Panc1 (cell line): Measurements from ENCODE around the gene CEP97.
"Not testable (repeated sequence)": the region's sequence is repeated elsewhere in the genome, so short reads cannot be mapped to it uniquely, and the experiment has no call there.

ENCODE experiments used
- CTCF ChIP-seq: fragments of 450-650 bp; IDR thresholded peaks from 2 replicates; pipeline ENCODE4 v1.5.1; 2017; ENCODE audit warnings: mild to moderate bottlenecking
- POLR2AphosphoS5 ChIP-seq: IDR thresholded peaks from 2 replicates; pipeline ENCODE4 v1.6.1; 2012; ENCODE audit warnings: mild to moderate bottlenecking, low read depth, low read length, moderate library complexity
- REST ChIP-seq, 2 experiments: IDR thresholded peaks; 2 replicates each; pipeline ENCODE4 v1.6.1; 2011 to 2012; ENCODE audit warnings: low read depth in 2 of 2, control low read depth in 1 of 2, low read length in 1 of 2, mild to moderate bottlenecking in 1 of 2, moderate library complexity in 1 of 2; ENCODE audit not compliant: insufficient read depth in 1 of 2

- not testable (repeated sequence) for TF ChIP-seq CTCF; POLR2AphosphoS5; REST (IDR thresholded peaks at IDR 0.05; ENCODE audit: insufficient read depth in 1 of 2, low read depth in 2 of 2, low read length in 1 of 2)
Measured at GRCh38 chr3:101753386-101754113, 29.1 kb downstream of the CEP97 start.
